HCT116 (cell line): Measurements from ENCODE around the gene SVIL. TPM values are rescaled to one million over a fixed set of nuclear protein-coding genes. Genes with fewer than 3 reads are reported as not detected.

Experiments used
- ATAC-seq: fragments of 200-7000 bp; cut with Tn5 transposase; 2 replicates; pipeline ENCODE4 v1.9.1; 2020; ENCODE audit warnings: mild to moderate bottlenecking, moderate library complexity
- BruUV-seq: library from RNA; stranded (reverse); fragments of 400-500 nt; replicated peaks from 2 replicates; lab custom pipeline; 2021; lab: Mats Ljungman, UMichigan
- CTCF ChIA-PET: fragments of 300-600 bp; sonication (Branson Sonifier 250); formaldehyde crosslinking; loops from one replicate; lab custom pipeline; 2021; ENCODE audit warnings: antibody characterized with exemption; lab: Charles Lee
- POLR2A ChIA-PET: fragments of 300-600, 350-600 bp; sonication (Branson Sonifier 250); formaldehyde crosslinking; loops from one replicate; lab custom pipeline; 2021; ENCODE audit warnings: antibody characterized with exemption; lab: Charles Lee
- RAD21 ChIA-PET, 2 experiments: fragments of 300-600 bp; sonication (Branson Sonifier 250); formaldehyde crosslinking; loops; one replicate each; lab custom pipeline; 2023; ENCODE audit warnings: low total read pairs in 2 of 2; ENCODE audit not compliant: uncharacterized antibody in 2 of 2, unreplicated experiment in 2 of 2, low non-redundant PET in 1 of 2; lab: Charles Lee
- DNase-seq: peaks from one replicate; pipeline ENCODE4 v3.0.0-alpha.2; 2010; ENCODE audit warnings: low read depth, low spot score
- H2AFZ ChIP-seq: fragments of 200-600 bp; shearing (Covaris generic), sonication (generic); 2 replicates; pipeline ENCODE4 v1.6.1; 2017; ENCODE audit warnings: low read depth, mixed run types, mixed read lengths, antibody characterized with exemption, low read length; ENCODE audit not compliant: poor library complexity, severe bottlenecking
- H3K27ac ChIP-seq: 2 replicates; pipeline ENCODE4 v1.5.1; 2012; ENCODE audit warnings: low read depth, low read length
- H3K27me3 ChIP-seq: fragments of 200-600 bp; sonication (generic); 2 replicates; pipeline ENCODE4 v1.6.1; 2016; ENCODE audit warnings: mixed run types, low read length, mixed read lengths; ENCODE audit not compliant: insufficient read depth
- H3K36me3 ChIP-seq, 2 experiments: fragments of 200-500 bp in 1 of 2; fragments of 200-600 bp in 1 of 2; sonication (Bioruptor generic) in 1 of 2; sonication (generic) in 1 of 2; 2 replicates each; pipeline versions ENCODE4 v1.5.1 to v1.6.1; 2014 to 2016; ENCODE audit warnings: low read length in 2 of 2, inconsistent platforms in 1 of 2, mixed read lengths in 1 of 2, mixed run types in 1 of 2; ENCODE audit not compliant: insufficient read depth in 2 of 2, control insufficient read depth in 1 of 2
- H3K4me1 ChIP-seq, 2 experiments: fragments of 200-600 bp in 1 of 2; sonication (generic) in 1 of 2; 2 replicates each; pipeline versions ENCODE4 v1.5.1 to v1.6.1; 2012 to 2017; ENCODE audit warnings: low read length in 2 of 2, inconsistent platforms in 1 of 2, mild to moderate bottlenecking in 1 of 2, mixed read lengths in 1 of 2, mixed run types in 1 of 2, moderate library complexity in 1 of 2; ENCODE audit not compliant: insufficient read depth in 2 of 2, control insufficient read depth in 1 of 2
- H3K4me2 ChIP-seq: fragments of 200-600 bp; sonication (generic); 2 replicates; pipeline ENCODE4 v1.6.1; 2017; ENCODE audit warnings: mixed run types, low read length, mixed read lengths
- H3K4me3 ChIP-seq, 2 experiments: fragments of 200-600 bp in 1 of 2; sonication (generic) in 1 of 2; replicated peaks in 1 of 2; 2 replicates each; pipeline ENCODE4 v1.5.1; 2011 to 2016; ENCODE audit warnings: low read length in 2 of 2, control low read depth in 1 of 2, low read depth in 1 of 2, mild to moderate bottlenecking in 1 of 2, mixed read lengths in 1 of 2, mixed run types in 1 of 2
- H3K79me2 ChIP-seq: fragments of 200-600 bp; sonication (generic); 2 replicates; pipeline ENCODE4 v1.6.1; 2017; ENCODE audit warnings: mild to moderate bottlenecking, mixed run types, low read length, moderate library complexity, mixed read lengths; ENCODE audit not compliant: insufficient read depth
- H3K9ac ChIP-seq: fragments of 200-600 bp; sonication (generic); 2 replicates; pipeline ENCODE4 v1.6.1; 2016; ENCODE audit warnings: low read length, mixed read lengths
- H3K9me2 ChIP-seq: fragments of 200-600 bp; sonication (generic), shearing (Covaris generic); 2 replicates; pipeline ENCODE4 v1.6.1; 2017; ENCODE audit warnings: mixed run types, mild to moderate bottlenecking, moderate library complexity; ENCODE audit not compliant: insufficient read depth
- H3K9me3 ChIP-seq, 2 experiments: fragments of 200-500 bp in 1 of 2; fragments of 200-600 bp in 1 of 2; sonication (Bioruptor generic) in 1 of 2; sonication (generic) in 1 of 2; 2 replicates each; pipeline ENCODE4 v1.6.1; 2014 to 2017; ENCODE audit warnings: low read length in 2 of 2, mixed read lengths in 2 of 2, inconsistent platforms in 1 of 2, low read depth in 1 of 2, mild to moderate bottlenecking in 1 of 2, mixed run types in 1 of 2, moderate library complexity in 1 of 2; ENCODE audit not compliant: control insufficient read depth in 1 of 2, insufficient read depth in 1 of 2
- H4K20me1 ChIP-seq: fragments of 200-600 bp; sonication (generic), shearing (Covaris generic); 2 replicates; pipeline ENCODE4 v1.6.1; 2017; ENCODE audit warnings: mixed run types, mild to moderate bottlenecking, moderate library complexity; ENCODE audit not compliant: insufficient read depth
- EGR1 ChIP-seq: IDR thresholded peaks from 2 replicates; pipeline ENCODE4 v1.6.1; 2012; ENCODE audit warnings: low read depth
- EZH2 ChIP-seq: fragments of 200-600 bp; sonication (generic); IDR thresholded peaks from 2 replicates; pipeline ENCODE4 v1.6.1; 2017; ENCODE audit warnings: antibody characterized with exemption, mixed run types
- EZH2phosphoT487 ChIP-seq: fragments of 200-600 bp; IDR thresholded peaks from 2 replicates; pipeline ENCODE4 v1.6.1; 2018; ENCODE audit warnings: antibody characterized with exemption, borderline replicate concordance
- FOSL1 ChIP-seq: IDR thresholded peaks from 2 replicates; pipeline ENCODE4 v1.6.1; 2012; ENCODE audit warnings: low read depth
- POLR2A ChIP-seq: IDR thresholded peaks from 2 replicates; pipeline ENCODE4 v1.7.0; 2011; ENCODE audit warnings: borderline replicate concordance; ENCODE audit not compliant: insufficient read depth, insufficient read length; ENCODE audit errors: extremely low read depth
- POLR2AphosphoS5 ChIP-seq: IDR thresholded peaks from 2 replicates; pipeline ENCODE4 v1.6.1; 2011; ENCODE audit warnings: mild to moderate bottlenecking, low read depth, low read length, moderate library complexity
- RAD21 ChIP-seq: IDR thresholded peaks from 2 replicates; pipeline ENCODE4 v1.6.1; 2012; ENCODE audit warnings: low read depth, mild to moderate bottlenecking
- SIN3A ChIP-seq: IDR thresholded peaks from 2 replicates; pipeline ENCODE4 v1.6.1; 2012; ENCODE audit warnings: low read depth
- YY1 ChIP-seq: IDR thresholded peaks from 2 replicates; pipeline ENCODE4 v1.6.1; 2011; ENCODE audit warnings: low read length, low read depth, moderate library complexity, mild to moderate bottlenecking; ENCODE audit not compliant: insufficient replicate concordance; ENCODE audit errors: extremely low read depth
- ZBTB33 ChIP-seq: IDR thresholded peaks from 2 replicates; pipeline ENCODE4 v1.6.1; 2011; ENCODE audit warnings: mild to moderate bottlenecking, low read length, moderate library complexity; ENCODE audit not compliant: insufficient replicate concordance; ENCODE audit errors: extremely low read depth
- ZFX ChIP-seq: fragments of 450-650 bp; IDR thresholded peaks from 2 replicates; pipeline ENCODE4 v1.6.1; 2017
- ZNF274 ChIP-seq: fragments of 200-500 bp; sonication (Bioruptor generic); IDR thresholded peaks from 2 replicates; pipeline ENCODE4 v1.6.1; 2014; ENCODE audit warnings: mild to moderate bottlenecking, low read depth, low read length, inconsistent platforms
- intact Hi-C: fragments of 100-400 bp; cut with micrococcal nuclease; formaldehyde crosslinking; loops from 2 replicates; pipeline ENCODE4 v1.10.0; 2022
- total RNA-seq: library from RNA; stranded (reverse); gene quantifications from one replicate; pipeline ENCODE4 v1.2.1, GENCODE V29; 2021; ENCODE audit not compliant: unreplicated experiment

SVIL gene
- total RNA-seq, 1 experiment from 2014 or later, result 27.0 TPM

GRCh38 chr10:29598851-29599311 lies 35.9 kb downstream of the SVIL start:
- Histone ChIP-seq H3K4me2 (no peak overlapping the region), H3K79me2 (peaks cover 5% of the 10 kb centered on the region; the same call in 1 of the 2 replicates), H3K27ac (no peak overlapping the region), H4K20me1 (no peaks in the 10 kb centered on the region), H3K4me3 (no peak overlapping the region), H2AFZ (no peak overlapping the region), H3K4me1 (peaks cover 0 to 17% of the 10 kb centered on the region in 2 experiments; a peak in 2 of 4 replicates), H3K9me3 (no peaks in the 10 kb centered on the region), H3K9ac (no peak overlapping the region), H3K27me3 (no peaks in the 10 kb centered on the region), H3K36me3 (no peaks in the 10 kb centered on the region), H3K9me2 (no peaks in the 10 kb centered on the region)
- BruUV-seq, result no TSS peak
- DNase-seq (no peak), ATAC-seq (no peak)
- ChIA-PET CTCF (no interaction called here), RAD21 (no interaction called here), POLR2A (no interaction called here)
- no peak for TF ChIP-seq ZNF274
- TF ChIP-seq EZH2, result no peak
- no peak for TF ChIP-seq RAD21
- TF ChIP-seq SIN3A, result no peak
- no peak for TF ChIP-seq EGR1
- TF ChIP-seq EZH2phosphoT487, result no peak
- no peak for TF ChIP-seq POLR2AphosphoS5
- no peak for TF ChIP-seq FOSL1
- no peak for TF ChIP-seq ZFX
- TF ChIP-seq POLR2A, result no peak
- no peak for TF ChIP-seq YY1
- TF ChIP-seq ZBTB33, result no peak
- intact Hi-C loops, result no loop called here
